GM19099 (cell line): ENCODE results near the gene KCNA2.

Experiments used
- POLR2A ChIP-seq: IDR thresholded peaks from 3 replicates; pipeline ENCODE4 v1.6.1; 2011; ENCODE audit warnings: low read depth; ENCODE audit not compliant: insufficient read length; ENCODE audit errors: extremely low read depth

The KCNA2 gene

GRCh38 chr1:110595353-110595710 lies 10.8 kb downstream of the KCNA2 start:
- no peak for TF ChIP-seq POLR2A

- TF ChIP-seq POLR2A: no peak
These were observed 11.5 kb downstream of the KCNA2 start for GRCh38 chr1:110594456-110595352.

GRCh38 chr1:110593902-110594301 lies 12.3 kb downstream of the KCNA2 start:
- TF ChIP-seq POLR2A: no peak

GRCh38 chr1:110591956-110592355 lies 14.2 kb downstream of the KCNA2 start:
- no peak for TF ChIP-seq POLR2A

GRCh38 chr1:110588991-110589390 lies 17.2 kb downstream of the KCNA2 start:
- TF ChIP-seq POLR2A: no peak

GRCh38 chr1:110588486-110588885 lies 17.7 kb downstream of the KCNA2 start:
- TF ChIP-seq POLR2A: no peak

- no peak for TF ChIP-seq POLR2A
These were observed 18.3 kb downstream of the KCNA2 start for GRCh38 chr1:110587906-110588305.

- no peak for TF ChIP-seq POLR2A
These were observed 20.7 kb downstream of the KCNA2 start for GRCh38 chr1:110585481-110585880.

GRCh38 chr1:110584045-110584444 lies 22.1 kb downstream of the KCNA2 start:
- no peak for TF ChIP-seq POLR2A

- no peak for TF ChIP-seq POLR2A
These were observed 22.7 kb downstream of the KCNA2 start for GRCh38 chr1:110583505-110583904.

- TF ChIP-seq POLR2A: no peak
These were observed 23.8 kb downstream of the KCNA2 start for GRCh38 chr1:110582378-110582777.

- TF ChIP-seq POLR2A: no peak
These were observed 24.4 kb downstream of the KCNA2 start for GRCh38 chr1:110581682-110582145.

GRCh38 chr1:110580244-110580643 lies 25.9 kb downstream of the KCNA2 start:
- no peak for TF ChIP-seq POLR2A

- no peak for TF ChIP-seq POLR2A
These were observed 26.7 kb downstream of the KCNA2 start for GRCh38 chr1:110579460-110579859.

GRCh38 chr1:110576441-110576840 lies 29.7 kb downstream of the KCNA2 start:
- TF ChIP-seq POLR2A: no peak

- TF ChIP-seq POLR2A: no peak
These were observed 32.8 kb downstream of the KCNA2 start for GRCh38 chr1:110573314-110573713.
